Measurements from ENCODE around the gene PHYHIPL. TPM values are rescaled to one million over a fixed set of nuclear protein-coding genes. Genes with fewer than 3 reads are reported as not detected.

The PHYHIPL gene
- not detected in 2 replicates for total RNA-seq (2014; rRNA removed; shearing (Covaris generic))

- DNase-seq (ENCODE audit: low spot score), result peak; percentile 79
These were observed at the start of gene PHYHIPL for GRCh38 chr10:59176241-59177030. Gene PHYHIPL, plus strand, starts transcription at chr10:59176643. Its CDS starts 211 bp downstream, at chr10:59176854.

GRCh38 chr10:59126991-59127390 is 49.5 kb upstream of the PHYHIPL start:
- in situ Hi-C loops (cut with HindIII; ENCODE audit: low sequenced_read_pairs), result no loop called here
- DNase-seq (ENCODE audit: low spot score), result no peak

More at GRCh38 chr10:59176241-59177030, at the start of gene PHYHIPL:
- in situ Hi-C loops (cut with HindIII; ENCODE audit: low sequenced_read_pairs), result no loop called here

- in situ Hi-C loops (cut with HindIII; ENCODE audit: low sequenced_read_pairs), result no loop called here
- no peak for DNase-seq (ENCODE audit: low spot score)
These were observed 48.5 kb upstream of the PHYHIPL start for GRCh38 chr10:59127991-59128390.

GRCh38 chr10:59129867-59130266 is 46.6 kb upstream of the PHYHIPL start:
- in situ Hi-C loops (cut with HindIII; ENCODE audit: low sequenced_read_pairs), result no loop called here
- DNase-seq (ENCODE audit: low spot score), result no peak

- peak; percentile 14 for DNase-seq (ENCODE audit: low spot score)
- in situ Hi-C loops (cut with HindIII; ENCODE audit: low sequenced_read_pairs), result no loop called here
These were observed 44.8 kb upstream of the PHYHIPL start for GRCh38 chr10:59131666-59132065.

GRCh38 chr10:59133841-59134593 is 42.4 kb upstream of the PHYHIPL start:
- DNase-seq (ENCODE audit: low spot score), result peak; percentile 19
- in situ Hi-C loops (cut with HindIII; ENCODE audit: low sequenced_read_pairs), result no loop called here

GRCh38 chr10:59134785-59135184 is 41.7 kb upstream of the PHYHIPL start:
- in situ Hi-C loops (cut with HindIII; ENCODE audit: low sequenced_read_pairs), result no loop called here
- no peak for DNase-seq (ENCODE audit: low spot score)

- in situ Hi-C loops (cut with HindIII; ENCODE audit: low sequenced_read_pairs), result no loop called here
- DNase-seq (ENCODE audit: low spot score), result no peak
These were observed 41.2 kb upstream of the PHYHIPL start for GRCh38 chr10:59135275-59135674.

- no peak for DNase-seq (ENCODE audit: low spot score)
- in situ Hi-C loops (cut with HindIII; ENCODE audit: low sequenced_read_pairs), result no loop called here
These were observed 38.4 kb upstream of the PHYHIPL start for GRCh38 chr10:59138052-59138451.

- DNase-seq (ENCODE audit: low spot score), result no peak
These were observed 32.9 kb upstream of the PHYHIPL start for GRCh38 chr10:59143544-59143943.

GRCh38 chr10:59148701-59149100 is 27.7 kb upstream of the PHYHIPL start:
- DNase-seq (ENCODE audit: low spot score), result no peak
- in situ Hi-C loops (cut with HindIII; ENCODE audit: low sequenced_read_pairs), result no loop called here

More at GRCh38 chr10:59143544-59143943, 32.9 kb upstream of the PHYHIPL start:
- in situ Hi-C loops (cut with HindIII; ENCODE audit: low sequenced_read_pairs), result no loop called here

- DNase-seq (ENCODE audit: low spot score), result no peak
- in situ Hi-C loops (cut with HindIII; ENCODE audit: low sequenced_read_pairs), result no loop called here
These were observed 20.9 kb upstream of the PHYHIPL start for GRCh38 chr10:59155556-59155955.

GRCh38 chr10:59167512-59167911 is 8.9 kb upstream of the PHYHIPL start:
- in situ Hi-C loops (cut with HindIII; ENCODE audit: low sequenced_read_pairs), result no loop called here
- no peak for DNase-seq (ENCODE audit: low spot score)

- in situ Hi-C loops (cut with HindIII; ENCODE audit: low sequenced_read_pairs), result no loop called here
- no peak for DNase-seq (ENCODE audit: low spot score)
These were observed 3.9 kb upstream of the PHYHIPL start for GRCh38 chr10:59172567-59172966.

- DNase-seq (ENCODE audit: low spot score), result no peak
These were observed 3.0 kb upstream of the PHYHIPL start for GRCh38 chr10:59173414-59173813.

GRCh38 chr10:59175538-59176240 is 754 bp upstream of the PHYHIPL start:
- in situ Hi-C loops (cut with HindIII; ENCODE audit: low sequenced_read_pairs), result no loop called here
- DNase-seq (ENCODE audit: low spot score), result peak; percentile 76

More at GRCh38 chr10:59173414-59173813, 3.0 kb upstream of the PHYHIPL start:
- in situ Hi-C loops (cut with HindIII; ENCODE audit: low sequenced_read_pairs), result no loop called here

GRCh38 chr10:59177031-59177797 is 771 bp downstream of the PHYHIPL start:
- DNase-seq (ENCODE audit: low spot score), result peak; percentile 64
- in situ Hi-C loops (cut with HindIII; ENCODE audit: low sequenced_read_pairs), result no loop called here

- in situ Hi-C loops (cut with HindIII; ENCODE audit: low sequenced_read_pairs), result no loop called here
These were observed 1.4 kb downstream of the PHYHIPL start for GRCh38 chr10:59177836-59178235.

GRCh38 chr10:59179068-59179467 is 2.6 kb downstream of the PHYHIPL start:
- in situ Hi-C loops (cut with HindIII; ENCODE audit: low sequenced_read_pairs), result no loop called here
- DNase-seq (ENCODE audit: low spot score), result peak; percentile 15

More at GRCh38 chr10:59177836-59178235, 1.4 kb downstream of the PHYHIPL start:
- DNase-seq (ENCODE audit: low spot score), result no peak

Data from G401 (cell line).